KMS-11 (cell line): ENCODE measurements around the gene MAP4.

Experiments used
- H2AFZ ChIP-seq: fragments of 200-600 bp; sonication (generic); 2 replicates; pipeline ENCODE4 v1.6.1; 2016; ENCODE audit warnings: antibody characterized with exemption, mixed run types, low read depth
- H3K27ac ChIP-seq: fragments of 200-600 bp; sonication (generic); 2 replicates; pipeline ENCODE4 v1.6.1; 2016; ENCODE audit warnings: mild to moderate bottlenecking, mixed run types
- H3K27me3 ChIP-seq: fragments of 200-600 bp; sonication (generic); 2 replicates; pipeline ENCODE4 v1.6.1; 2017; ENCODE audit warnings: mild to moderate bottlenecking, low read depth, mixed run types, moderate library complexity; ENCODE audit not compliant: insufficient read depth
- H3K36me3 ChIP-seq: fragments of 200-600 bp; sonication (generic); 2 replicates; pipeline ENCODE4 v1.6.1; 2017; ENCODE audit warnings: mild to moderate bottlenecking, mixed run types; ENCODE audit not compliant: insufficient read depth
- H3K4me1 ChIP-seq: fragments of 200-600 bp; sonication (generic); 2 replicates; pipeline ENCODE4 v1.6.1; 2016; ENCODE audit warnings: mild to moderate bottlenecking, low read depth, mixed run types; ENCODE audit not compliant: poor library complexity, severe bottlenecking
- H3K4me2 ChIP-seq: fragments of 200-600 bp; sonication (generic); 2 replicates; pipeline ENCODE4 v1.7.0; 2016; ENCODE audit warnings: mild to moderate bottlenecking, mixed run types
- H3K4me3 ChIP-seq: fragments of 200-600 bp; sonication (generic); IDR thresholded peaks from 2 replicates; pipeline ENCODE4 v1.6.1; 2017; ENCODE audit warnings: low read depth, low read length, mixed read lengths; ENCODE audit not compliant: insufficient read depth
- H3K79me2 ChIP-seq: fragments of 200-600 bp; sonication (generic); 2 replicates; pipeline ENCODE4 v1.6.1; 2016; ENCODE audit warnings: low read depth, mixed run types; ENCODE audit not compliant: insufficient read depth
- H3K9ac ChIP-seq: fragments of 200-600 bp; sonication (generic); 2 replicates; pipeline ENCODE4 v1.6.1; 2016; ENCODE audit warnings: mild to moderate bottlenecking, mixed run types
- H4K20me1 ChIP-seq: fragments of 200-600 bp; sonication (generic); 2 replicates; pipeline ENCODE4 v1.6.1; 2016; ENCODE audit warnings: mild to moderate bottlenecking, mixed run types; ENCODE audit not compliant: insufficient read depth
- CTCF ChIP-seq: fragments of 200-600 bp; sonication (generic); conservative IDR thresholded peaks from 2 replicates; pipeline ENCODE4 v1.6.1; 2017; ENCODE audit warnings: low read depth, mild to moderate bottlenecking, antibody characterized with exemption, low read length, moderate library complexity, mixed read lengths

The MAP4 gene

GRCh38 chr3:48038971-48039481, 22.8 kb upstream of the MAP4 start:
- Histone ChIP-seq H3K9ac (no peak overlapping the region), H3K4me2 (no peak overlapping the region), H3K27ac (no peak overlapping the region), H4K20me1 (no peaks in the 10 kb centered on the region), H2AFZ (no peak overlapping the region), H3K79me2 (peaks cover 13% of the 10 kb centered on the region; the same call in 1 of the 2 replicates), H3K27me3 (no peaks in the 10 kb centered on the region), H3K4me1 (peaks cover 56% of the 10 kb centered on the region), H3K4me3 (no peak overlapping the region), H3K36me3 (no peaks in the 10 kb centered on the region)
- TF ChIP-seq CTCF: no peak

- peaks cover 11% of the 10 kb centered on the region; the same call in 1 of the 2 replicates for H3K79me2 ChIP-seq
- peaks cover 69% of the 10 kb centered on the region for H3K4me1 ChIP-seq
- H3K36me3 ChIP-seq: no peaks in the 10 kb centered on the region
- H4K20me1 ChIP-seq: no peaks in the 10 kb centered on the region
- H3K4me2 ChIP-seq: peak overlapping the region; percentile 72
- peak overlapping the region; percentile 22; the same call in 1 of the 2 replicates for H3K9ac ChIP-seq
- no peak for TF ChIP-seq CTCF
- peak overlapping the region; percentile 72 for H3K27ac ChIP-seq
- H2AFZ ChIP-seq: no peak overlapping the region
- no peak overlapping the region for H3K4me3 ChIP-seq
- no peaks in the 10 kb centered on the region for H3K27me3 ChIP-seq
Observed at GRCh38 chr3:48034000-48034516, 17.8 kb upstream of the MAP4 start.

GRCh38 chr3:48030188-48030587, 14.0 kb upstream of the MAP4 start:
- H3K9ac ChIP-seq: no peak overlapping the region
- no peaks in the 10 kb centered on the region for H3K36me3 ChIP-seq
- TF ChIP-seq CTCF: no peak
- H3K27ac ChIP-seq: no peak overlapping the region
- H3K4me2 ChIP-seq: no peak overlapping the region
- H3K4me3 ChIP-seq: no peak overlapping the region
- H4K20me1 ChIP-seq: no peaks in the 10 kb centered on the region
- H3K4me1 ChIP-seq: peaks cover 60% of the 10 kb centered on the region
- no peak overlapping the region for H2AFZ ChIP-seq
- peaks cover 22% of the 10 kb centered on the region; the same call in 1 of the 2 replicates for H3K79me2 ChIP-seq
- H3K27me3 ChIP-seq: no peaks in the 10 kb centered on the region

GRCh38 chr3:48026951-48027908, 11.0 kb upstream of the MAP4 start:
- no peak overlapping the region for H3K27ac ChIP-seq
- H2AFZ ChIP-seq: no peak overlapping the region
- no peak overlapping the region for H3K4me3 ChIP-seq
- peaks cover 48% of the 10 kb centered on the region for H3K4me1 ChIP-seq
- no peaks in the 10 kb centered on the region for H3K36me3 ChIP-seq
- no peak for TF ChIP-seq CTCF
- H3K4me2 ChIP-seq: no peak overlapping the region
- H3K9ac ChIP-seq: no peak overlapping the region
- no peaks in the 10 kb centered on the region for H4K20me1 ChIP-seq
- H3K27me3 ChIP-seq: no peaks in the 10 kb centered on the region
- H3K79me2 ChIP-seq: peaks cover 26% of the 10 kb centered on the region; the same call in 1 of the 2 replicates
